Endothelial cell of umbilical vein (primary cell): ENCODE measurements around the gene PDGFRA.

Source experiments
- CTCF ChIP-seq, 2 donors: IDR thresholded peaks; 1 replicate in 1 of 2; 2 replicates in 1 of 2; pipeline ENCODE4 v1.5.1; 2011; ENCODE audit warnings: low read length in 2 of 2, mild to moderate bottlenecking in 2 of 2, moderate library complexity in 2 of 2, control low read depth in 1 of 2, inconsistent platforms in 1 of 2, low read depth in 1 of 2; ENCODE audit not compliant: insufficient read depth in 1 of 2; ENCODE audit errors: extremely low read depth in 1 of 2
- EZH2 ChIP-seq: IDR thresholded peaks from 2 replicates; pipeline ENCODE4 v1.6.1; 2012; ENCODE audit warnings: borderline replicate concordance, low read depth, mild to moderate bottlenecking, moderate library complexity, low read length, inconsistent platforms; ENCODE audit not compliant: severe bottlenecking
- MAX ChIP-seq: IDR thresholded peaks from 2 replicates; pipeline ENCODE4 v1.6.1; 2011; ENCODE audit not compliant: insufficient read depth, insufficient read length
- MYC ChIP-seq: IDR thresholded peaks from one replicate; pipeline ENCODE4 v1.6.1; 2011; ENCODE audit warnings: mild to moderate bottlenecking, low read depth, low read length
- POLR2A ChIP-seq: IDR thresholded peaks from 2 replicates; pipeline ENCODE4 v1.6.1; 2012; ENCODE audit warnings: low read depth, mild to moderate bottlenecking, control low read depth, low read length

- TF ChIP-seq CTCF (IDR thresholded peaks at IDR 0.05; ENCODE audit: extremely low read depth in 1 of 2, insufficient read depth in 1 of 2, low read depth in 1 of 2, low read length in 2 of 2) (no peak), MAX (no peak), MYC (no peak), EZH2 (peak; percentile 19), POLR2A (no peak)
These were observed 67.6 kb downstream of the PDGFRA start for GRCh38 chr4:54296548-54297203.
